GM19397 (cell line): ENCODE results near the gene ETS1.
"Not testable (repeated sequence)": the region's sequence is repeated elsewhere in the genome, so short reads cannot be mapped to it uniquely, and the experiment has no call there.

Experiments used
- ATAC-seq: cut with Tn5 transposase; IDR thresholded peaks from one replicate; pipeline ENCODE4 v1.9.1; 2021; ENCODE audit warnings: mild to moderate bottlenecking, moderate library complexity; ENCODE audit not compliant: unreplicated experiment

Gene ETS1

DNA sequence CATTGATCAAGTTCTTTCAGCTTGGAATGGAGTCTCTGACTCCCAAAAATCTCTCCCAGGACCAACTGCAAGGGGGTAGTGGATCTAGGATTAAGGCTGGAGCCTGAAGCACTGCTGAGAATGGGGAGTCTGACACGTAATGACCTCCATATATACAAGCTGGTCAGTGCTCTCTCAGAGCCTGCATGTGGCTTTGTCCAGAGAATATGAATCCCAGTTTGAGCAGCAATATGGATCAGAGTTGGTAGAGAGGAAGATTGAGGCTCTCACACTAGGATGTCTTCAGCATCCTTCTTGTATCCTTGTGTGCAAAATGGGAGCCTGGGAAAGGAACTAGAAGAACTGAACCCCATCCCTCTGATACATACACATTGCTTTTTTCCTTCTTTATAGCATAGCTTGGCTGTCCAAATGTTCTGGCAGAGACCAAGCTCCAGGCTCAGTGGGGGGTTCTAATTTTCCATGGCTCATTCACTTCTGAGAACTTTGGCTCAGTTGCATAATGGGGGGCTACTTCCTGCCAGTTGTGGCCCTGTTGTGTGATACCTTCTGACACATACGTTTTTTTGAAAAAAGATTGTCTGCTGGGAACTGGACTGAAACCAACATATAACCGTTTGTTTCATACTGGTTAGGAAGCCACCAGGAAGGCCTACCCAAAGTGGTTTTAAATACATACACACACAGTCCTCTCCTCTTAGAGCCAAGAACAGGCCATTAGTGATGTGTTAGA is 138.2 kb downstream of the ETS1 start:
- no peak for ATAC-seq

DNA sequence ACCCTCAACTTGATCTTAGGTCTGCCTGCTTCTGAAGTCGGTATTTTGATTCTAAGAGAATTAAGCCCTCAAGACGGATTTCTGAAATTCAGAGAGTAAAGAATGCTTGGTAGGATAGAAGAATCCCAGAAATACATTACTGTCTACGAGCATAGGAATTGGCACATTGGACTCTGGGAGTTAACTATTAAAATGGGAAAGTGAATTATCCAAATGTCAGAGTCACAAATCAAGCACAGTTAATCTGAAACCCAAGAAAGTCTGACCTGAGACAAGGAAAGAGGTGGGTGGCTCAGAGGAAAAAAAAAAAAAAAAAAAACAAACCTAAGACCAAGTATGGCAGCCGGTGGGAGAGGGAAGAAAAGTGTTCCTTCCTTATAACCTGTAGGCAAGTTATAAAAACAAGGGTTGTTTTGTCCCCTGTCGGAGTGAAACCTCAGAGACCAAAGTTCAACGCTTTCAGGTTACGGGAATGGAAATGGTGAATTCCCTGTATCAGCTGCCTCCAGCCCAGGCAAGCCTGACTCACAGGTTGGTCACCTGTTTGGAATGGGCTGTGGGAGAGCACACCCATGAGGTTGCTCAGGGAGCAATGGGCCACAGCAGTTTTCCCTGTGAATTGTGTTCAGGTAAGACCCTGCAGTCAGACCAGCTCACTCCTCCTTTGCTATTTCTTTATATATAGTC is 139.0 kb downstream of the ETS1 start:
- ATAC-seq: no peak

DNA sequence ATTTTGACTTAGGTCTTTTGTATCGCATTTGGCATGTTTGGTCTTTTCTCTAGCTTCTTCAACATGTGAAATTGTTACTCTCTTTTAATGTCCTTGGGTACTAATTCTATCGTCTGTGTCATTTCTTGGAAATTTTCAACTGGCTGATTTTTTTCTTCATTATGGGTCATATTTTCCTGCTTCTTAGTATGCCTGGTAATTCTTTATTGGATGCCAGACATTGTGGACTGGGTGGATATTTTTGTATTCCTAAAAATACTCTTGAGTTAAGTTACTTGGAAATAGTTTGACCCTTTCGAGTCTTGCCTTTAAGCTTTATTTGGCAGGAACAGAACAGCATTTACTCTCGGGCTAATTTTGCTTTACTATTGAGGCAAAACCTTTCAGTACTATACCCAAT is 140.1 kb downstream of the ETS1 start:
- no peak for ATAC-seq

DNA sequence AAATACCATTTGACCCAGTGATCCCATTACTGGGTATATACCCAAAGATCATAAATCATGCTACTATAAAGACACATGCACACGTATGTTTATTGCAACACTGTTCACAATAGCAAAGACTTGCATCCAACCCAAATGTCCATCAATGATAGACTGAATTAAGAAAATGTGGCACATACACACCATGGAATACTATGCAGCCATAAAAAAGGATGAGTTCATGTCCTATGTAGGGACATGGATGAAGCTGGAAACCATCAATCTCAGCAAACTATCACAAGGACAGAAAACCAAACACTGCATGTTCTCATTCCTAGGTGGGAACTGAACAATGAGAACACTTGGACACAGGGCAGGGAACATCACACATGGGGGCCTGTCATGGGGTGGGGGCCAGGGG is 141.4 kb downstream of the ETS1 start:
- not testable (repeated sequence) for ATAC-seq

DNA sequence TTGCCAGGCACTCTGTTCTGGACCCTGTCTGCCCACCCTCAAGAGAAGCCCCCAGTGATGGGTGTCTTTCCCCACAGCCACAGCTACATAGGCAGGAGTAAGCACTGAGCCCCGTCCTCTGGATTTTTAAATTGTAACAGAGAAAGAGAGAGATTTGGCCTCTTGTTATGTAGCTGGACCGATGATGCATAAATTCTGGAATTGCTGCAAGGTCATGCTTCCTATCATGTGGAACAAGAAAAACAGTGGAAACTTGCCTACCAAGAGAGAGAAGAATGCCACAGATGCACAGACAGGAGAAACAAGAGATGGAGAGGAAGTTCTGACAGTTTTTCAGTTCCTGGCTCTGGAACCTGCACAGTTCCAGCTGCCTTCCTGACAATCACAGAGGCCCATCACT is 150.2 kb downstream of the ETS1 start:
- ATAC-seq: no peak

DNA sequence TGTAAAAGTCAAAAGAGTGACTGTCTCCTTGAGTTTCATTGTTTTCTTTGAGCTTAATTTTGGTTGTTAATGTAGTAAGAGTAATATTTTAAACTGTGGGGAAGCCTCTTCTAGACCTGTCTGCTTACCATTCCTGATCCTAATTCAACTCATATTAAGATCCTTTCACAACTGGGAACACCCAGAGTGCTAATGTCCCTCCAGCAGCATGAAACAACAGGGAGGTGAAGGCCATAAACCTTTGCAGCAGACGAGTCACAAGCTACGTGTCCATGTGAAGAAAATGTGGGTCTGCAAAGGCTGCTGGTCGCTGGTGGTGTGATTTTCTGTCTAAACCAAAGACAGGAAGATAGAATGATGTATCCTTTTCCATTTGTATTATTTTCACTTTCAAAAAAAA is 152.5 kb downstream of the ETS1 start:
- ATAC-seq: no peak

DNA sequence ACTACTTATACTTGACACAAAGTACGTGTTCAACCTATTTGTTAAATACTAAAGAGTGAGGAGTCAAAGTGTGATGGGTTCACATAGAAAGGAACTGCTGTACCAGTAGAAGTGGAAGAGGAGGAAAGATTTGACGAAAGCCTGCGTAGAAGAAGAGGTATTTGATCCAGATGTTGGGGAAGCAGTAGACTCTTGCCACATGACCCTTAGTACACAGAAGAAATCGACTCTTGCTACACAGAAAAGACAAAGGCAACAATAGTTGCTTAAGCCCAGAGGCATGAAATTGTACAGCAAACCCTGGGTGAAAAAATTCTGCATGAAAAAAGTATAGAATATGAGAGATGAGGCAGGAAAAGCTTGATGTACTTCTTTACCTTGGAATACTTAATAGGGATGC is 152.9 kb downstream of the ETS1 start:
- ATAC-seq: no peak

DNA sequence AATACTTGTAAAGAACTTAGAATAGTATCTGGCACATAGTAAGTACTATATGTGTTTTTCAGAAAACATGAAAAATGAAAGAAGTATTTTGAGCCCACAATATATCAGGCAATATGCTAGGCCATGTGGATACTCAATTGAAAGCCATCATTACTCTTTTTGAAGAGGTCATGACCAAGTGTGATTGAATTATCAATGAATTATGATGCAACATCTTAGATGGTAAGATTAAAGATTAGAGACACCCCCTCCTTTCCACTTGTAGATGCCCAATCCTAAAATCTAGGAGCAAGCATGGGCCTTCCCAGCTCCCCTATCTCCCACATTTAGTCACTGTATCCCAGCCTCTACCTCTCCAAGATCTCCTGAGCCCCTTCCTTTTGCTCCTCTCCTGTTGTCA is 154.4 kb downstream of the ETS1 start:
- no peak for ATAC-seq

DNA sequence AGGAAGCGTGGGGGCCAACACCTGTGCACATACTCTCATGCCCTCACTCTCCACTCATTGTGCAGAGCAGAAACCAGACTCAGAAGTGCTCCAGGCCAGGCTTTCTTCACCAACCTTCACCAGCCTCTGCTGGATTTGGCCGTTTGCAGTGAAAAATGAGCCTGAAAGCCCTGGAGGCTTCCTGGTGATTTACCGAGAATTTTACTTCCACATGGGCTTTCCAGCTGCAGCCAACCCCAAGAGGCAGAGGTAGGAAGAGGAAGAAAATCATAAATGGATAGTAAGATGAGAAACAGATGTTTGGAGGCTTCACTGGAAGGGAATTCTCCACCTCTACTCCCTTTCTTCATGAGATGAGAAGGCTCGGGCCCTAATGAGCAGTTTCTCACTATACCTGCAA is 155.4 kb downstream of the ETS1 start:
- ATAC-seq: no peak

DNA sequence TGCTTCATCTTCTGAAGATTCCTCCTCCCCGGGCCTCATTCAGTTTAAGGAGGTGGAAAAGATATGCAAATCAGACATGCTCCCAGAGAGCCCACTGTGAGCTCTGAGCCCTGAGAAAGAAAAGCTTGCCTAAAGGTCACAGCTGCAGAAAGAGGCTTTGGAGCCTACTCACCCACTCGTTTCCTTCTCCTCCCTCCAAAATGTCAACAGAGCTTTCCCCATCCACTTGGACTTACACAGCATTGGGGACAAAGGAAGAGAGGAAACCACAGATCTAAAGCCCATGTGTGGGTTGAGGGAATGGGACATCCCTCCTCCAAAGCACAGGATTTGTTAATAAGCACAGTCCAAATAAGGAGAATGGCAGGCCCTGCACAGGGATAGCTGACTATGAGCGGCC is 158.4 kb downstream of the ETS1 start:
- ATAC-seq: no peak

DNA sequence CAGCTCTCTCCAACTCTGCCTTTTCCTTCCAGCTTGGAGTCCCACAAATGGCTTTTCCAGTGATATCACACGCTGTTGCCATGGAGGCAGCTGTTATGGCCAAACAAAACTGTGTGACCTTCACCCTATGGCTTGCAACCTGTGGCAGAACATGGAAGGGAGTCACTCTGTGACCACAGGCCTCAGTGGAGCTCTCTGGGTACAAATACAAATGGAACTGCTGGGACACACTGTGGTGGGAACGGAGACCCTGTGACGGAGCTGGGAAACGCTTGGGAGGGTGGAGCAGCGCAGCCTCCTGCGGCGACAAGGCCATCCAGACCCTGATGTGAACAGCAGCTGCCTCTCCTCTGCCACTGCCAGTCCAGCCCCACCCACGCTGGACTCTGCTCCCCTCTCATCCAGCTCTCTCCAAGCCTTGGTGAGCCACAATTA is 162.5 kb downstream of the ETS1 start:
- no peak for ATAC-seq

DNA sequence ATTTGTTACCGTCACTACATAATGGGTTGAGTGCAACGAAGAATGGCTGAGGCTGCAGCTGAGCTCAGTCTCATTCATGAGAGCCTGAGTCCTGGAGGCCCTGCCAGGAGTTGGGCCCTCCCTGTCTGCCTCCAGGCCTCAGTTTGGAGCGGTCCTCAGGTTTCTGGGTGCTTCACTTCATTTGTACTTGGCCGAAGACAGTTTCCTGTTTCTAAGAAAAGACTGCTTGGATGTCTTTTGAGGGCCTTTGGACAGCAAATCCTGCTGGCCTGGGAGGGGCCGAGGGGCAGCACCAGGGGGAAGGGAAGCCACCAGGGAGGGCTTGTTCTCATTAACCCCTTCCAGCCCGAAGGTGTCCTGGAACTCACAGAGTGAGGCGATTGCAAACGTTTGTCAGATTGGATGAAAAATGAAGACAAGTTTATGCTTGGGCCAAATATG is 163.1 kb downstream of the ETS1 start:
- no peak for ATAC-seq

DNA sequence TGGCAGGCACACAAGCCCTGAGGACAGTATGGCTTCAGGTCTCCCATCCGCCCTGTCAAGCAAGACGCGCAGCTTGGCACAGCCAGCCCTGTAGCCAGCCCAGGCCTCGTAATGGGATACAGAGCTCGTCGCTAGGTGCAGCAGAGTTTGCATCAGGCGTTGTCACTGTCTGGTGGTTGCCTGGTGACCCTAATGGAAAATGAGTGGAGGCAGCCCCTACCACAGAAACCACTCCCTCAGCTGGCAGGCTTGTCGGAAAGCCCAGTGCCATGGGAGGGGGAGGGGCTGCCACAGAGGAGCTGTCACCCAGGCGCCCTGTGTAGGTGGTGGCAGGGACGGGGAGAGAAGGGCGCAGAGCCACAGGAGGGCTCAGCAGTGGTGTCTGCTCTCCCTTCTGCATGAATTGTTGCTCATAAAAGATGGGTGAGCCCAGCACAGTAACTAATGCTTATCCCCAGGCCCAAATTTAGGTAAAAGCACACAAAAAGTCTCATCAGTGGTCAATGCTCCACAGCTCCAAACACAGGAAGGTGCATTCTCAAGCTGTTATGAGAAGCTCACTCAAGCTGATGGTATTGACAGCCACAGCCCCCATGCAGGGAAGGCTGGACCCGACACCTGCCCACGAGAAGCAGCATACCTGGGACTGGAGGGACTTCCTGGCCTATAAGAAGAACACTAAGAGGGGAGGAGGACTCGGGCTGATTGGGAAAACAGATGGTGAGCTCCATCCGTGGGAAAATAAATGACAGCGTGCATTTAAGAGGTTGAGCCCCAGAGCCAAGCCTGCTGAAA is 164.6 kb downstream of the ETS1 start:
- peak; percentile 41 for ATAC-seq

DNA sequence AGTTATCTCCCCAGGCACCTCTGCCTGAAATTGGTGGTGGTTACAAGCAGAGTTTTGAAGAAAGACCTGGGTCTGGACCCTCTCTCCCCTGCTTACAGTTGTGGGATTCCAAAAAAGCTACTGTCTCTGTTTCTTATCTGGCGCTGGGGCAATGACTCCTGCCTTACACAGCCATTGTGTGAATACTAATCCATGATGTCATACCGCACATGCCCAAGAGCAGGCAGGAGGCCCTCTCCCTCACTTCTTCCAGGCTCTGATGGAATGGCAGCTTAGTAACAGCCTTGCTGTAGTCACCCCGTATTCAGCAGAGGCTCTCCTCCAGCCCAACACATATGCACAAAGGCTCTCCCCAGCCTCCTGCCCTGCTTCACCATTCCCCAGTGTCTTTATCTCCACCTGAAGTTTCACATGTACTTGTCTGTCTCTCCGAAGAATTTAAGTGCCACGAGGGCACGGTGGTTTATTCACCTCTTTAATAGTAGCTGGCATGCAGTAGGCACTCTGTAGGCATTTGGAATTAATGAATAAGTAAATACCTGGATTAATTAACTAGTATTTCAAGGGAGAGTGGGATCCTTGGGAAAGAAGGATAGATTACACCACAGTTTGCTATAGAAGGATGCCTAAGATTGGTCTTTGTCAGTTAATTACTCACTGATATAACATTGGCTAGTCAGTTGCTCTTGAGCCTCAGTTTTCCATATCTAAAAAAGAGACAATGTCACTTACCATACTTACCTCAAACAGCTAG is 165.6 kb downstream of the ETS1 start:
- no peak for ATAC-seq

DNA sequence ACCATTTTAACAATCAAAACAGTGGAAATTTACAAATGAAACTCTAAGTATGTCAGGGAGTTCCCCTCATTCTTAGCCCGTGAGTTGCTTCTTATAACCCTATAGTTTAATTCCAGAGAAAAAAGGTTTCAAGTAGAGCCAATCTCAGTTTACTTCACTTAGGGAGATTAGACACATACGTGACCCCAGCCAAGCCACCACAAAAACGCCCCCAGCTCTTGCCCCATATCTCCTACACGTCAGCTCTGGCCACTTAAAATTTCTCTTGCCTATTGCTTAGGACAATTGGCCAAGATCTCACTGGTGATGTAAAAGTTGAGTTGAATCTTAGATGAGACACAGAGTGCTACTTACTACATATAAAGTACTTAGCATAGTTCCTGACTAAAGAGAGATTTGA is 166.4 kb downstream of the ETS1 start:
- no peak for ATAC-seq

DNA sequence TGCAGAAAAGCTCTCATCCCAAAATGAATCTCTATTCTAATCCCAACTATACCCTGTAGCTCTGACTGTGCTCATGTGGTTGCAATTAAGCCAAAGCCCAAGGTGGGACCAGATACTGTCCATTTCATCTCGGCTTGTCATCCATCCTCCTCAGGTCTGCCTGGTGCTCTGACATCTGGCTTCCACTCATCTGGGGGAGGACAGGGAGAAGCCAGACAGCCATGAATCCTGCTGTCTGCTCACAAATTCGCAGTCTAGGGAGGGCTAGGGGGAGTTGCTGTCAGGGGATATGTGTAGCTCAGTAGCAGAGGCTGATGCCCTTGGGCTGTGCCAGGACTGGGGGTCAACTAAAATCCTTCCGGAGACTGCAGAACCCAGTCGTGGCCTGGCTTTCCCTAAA is 167.1 kb downstream of the ETS1 start:
- ATAC-seq: no peak

DNA sequence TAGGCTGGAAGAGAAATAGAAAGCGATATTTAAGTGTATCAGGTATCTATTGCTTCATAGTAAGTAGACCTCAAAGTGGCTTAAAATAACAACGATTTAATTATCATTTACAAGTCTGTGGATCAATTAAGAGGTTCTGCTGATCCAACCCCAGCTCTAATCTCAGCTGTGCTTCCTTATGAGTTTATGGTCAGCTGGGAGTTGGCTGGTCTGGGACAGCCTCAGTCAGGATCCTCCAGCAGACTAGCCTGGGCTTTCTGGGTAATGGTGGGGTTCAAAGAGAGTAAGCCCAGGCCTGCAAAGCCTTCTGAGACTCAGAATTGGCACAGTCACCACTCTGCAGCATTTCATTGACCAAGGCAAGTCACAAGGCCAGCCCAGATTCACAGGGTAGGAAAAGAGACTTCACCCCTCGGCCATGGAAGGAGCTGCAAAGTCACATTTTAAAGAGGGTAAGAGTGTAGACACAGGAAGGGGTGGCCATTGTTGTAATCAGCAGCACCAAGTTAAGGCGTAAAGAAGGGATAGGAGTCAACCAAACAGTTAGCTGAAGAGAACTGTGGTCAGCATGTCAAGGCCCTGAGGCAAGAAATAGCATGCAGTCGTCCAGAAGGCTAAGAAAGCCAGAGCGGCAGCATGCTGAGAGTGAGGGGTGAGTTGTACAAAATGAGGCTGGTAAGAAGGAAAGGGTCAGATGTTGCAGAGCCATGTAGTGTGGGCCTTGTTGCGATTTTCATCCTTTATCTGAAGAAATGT is 168.2 kb downstream of the ETS1 start:
- no peak for ATAC-seq

DNA sequence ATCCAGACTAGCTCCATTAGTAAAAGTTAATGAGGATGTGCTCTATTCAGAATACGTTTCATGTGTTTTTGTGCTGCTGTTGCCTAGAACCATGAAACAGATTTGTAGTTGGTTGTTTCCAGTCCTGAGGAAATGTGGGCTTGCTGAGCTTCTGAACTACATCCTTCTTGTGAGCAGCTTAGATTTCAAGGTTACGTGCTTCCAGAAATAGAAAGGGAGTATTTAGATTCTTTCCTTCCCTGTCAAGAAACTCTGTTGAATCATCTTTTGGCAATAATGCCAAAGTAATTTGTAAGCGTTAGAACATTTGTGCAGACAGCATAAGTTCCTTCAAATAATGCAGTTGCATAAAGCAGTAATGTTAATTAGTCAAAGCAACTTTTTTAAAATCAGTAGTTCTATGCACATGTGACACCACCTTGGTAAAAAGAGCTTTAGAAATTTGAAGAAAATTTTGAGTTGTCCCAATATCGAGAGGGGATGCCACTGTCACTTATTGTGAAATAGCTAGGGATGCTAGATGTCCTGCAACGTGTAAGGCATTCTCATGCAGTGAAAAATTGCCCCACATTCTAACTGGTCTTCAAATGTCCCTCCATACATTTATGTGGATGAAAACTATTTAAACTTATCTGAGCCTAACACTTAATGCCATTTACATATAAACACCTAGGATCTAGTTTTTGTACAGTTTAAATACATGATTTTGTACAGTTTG is 169.6 kb downstream of the ETS1 start:
- no peak for ATAC-seq

DNA sequence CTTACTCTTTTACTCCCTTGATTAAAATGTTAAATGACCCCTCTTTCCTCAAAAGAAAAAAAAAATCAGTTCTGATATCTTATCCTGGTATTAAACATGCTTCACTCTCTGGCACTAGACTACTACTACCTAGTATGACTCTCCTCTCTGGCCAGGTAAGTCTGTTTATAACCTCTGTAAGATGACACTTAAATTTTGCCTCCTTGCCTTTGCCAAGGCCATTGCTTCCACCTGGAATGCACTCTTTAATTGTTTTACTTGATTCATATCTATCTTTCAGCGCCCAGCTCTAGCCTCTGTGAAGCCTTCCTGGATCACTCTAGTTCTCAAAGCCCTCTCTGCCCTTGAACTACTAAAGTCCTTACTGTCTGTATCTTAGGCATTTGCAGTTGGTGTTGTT is 170.4 kb downstream of the ETS1 start:
- no peak for ATAC-seq

DNA sequence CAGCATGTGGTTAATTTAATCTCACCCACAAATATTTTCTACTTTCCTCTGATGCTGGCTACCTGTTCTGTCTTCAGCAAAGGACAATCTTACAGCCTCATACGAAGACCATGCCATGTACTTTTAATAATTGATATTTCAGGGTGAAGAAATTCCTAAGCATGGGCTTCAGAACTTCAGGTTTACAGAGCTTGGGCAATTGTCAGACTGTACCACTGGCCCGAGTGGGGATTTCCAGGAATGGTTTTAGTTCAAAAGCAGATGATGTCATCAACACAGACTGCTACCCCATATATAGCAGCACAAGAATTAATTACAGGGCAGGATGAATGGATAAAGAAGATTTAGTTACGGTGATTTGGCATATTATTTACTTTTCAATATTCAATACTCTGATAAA is 171.8 kb downstream of the ETS1 start:
- no peak for ATAC-seq
